Type B pancreatic cell (in vitro differentiated cells): ENCODE data around the gene AK4. TPM values are rescaled to one million over a fixed set of nuclear protein-coding genes. Genes with fewer than 3 reads are reported as not detected.
"Not testable (repeated sequence)": the region's sequence is repeated elsewhere in the genome, so short reads cannot be mapped to it uniquely, and the experiment has no call there.

Source experiments
- DNase-seq: peaks from one replicate; pipeline ENCODE4 v3.0.0; 2021; ENCODE audit warnings: mixed read lengths; ENCODE audit not compliant: unreplicated experiment; ENCODE audit errors: extremely low spot score
- H3K27ac Mint-ChIP-seq: 2 replicates; pipeline ENCODE4 v1.8.0; 2021; ENCODE audit warnings: mild to moderate bottlenecking, mixed read lengths
- H3K27me3 Mint-ChIP-seq: 2 replicates; pipeline ENCODE4 v1.8.0; 2021; ENCODE audit warnings: mixed read lengths
- H3K36me3 Mint-ChIP-seq: 2 replicates; pipeline ENCODE4 v1.8.0; 2021; ENCODE audit warnings: mixed read lengths
- H3K4me1 Mint-ChIP-seq: one replicate; pipeline ENCODE4 v1.8.0; 2021; ENCODE audit warnings: mixed read lengths; ENCODE audit not compliant: unreplicated experiment
- H3K4me3 Mint-ChIP-seq: 2 replicates; pipeline ENCODE4 v1.8.0; 2021; ENCODE audit warnings: mild to moderate bottlenecking, mixed read lengths
- H3K9me3 Mint-ChIP-seq: 2 replicates; pipeline ENCODE4 v1.8.0; 2021; ENCODE audit warnings: mixed read lengths
- CTCF ChIP-seq: fragments of 200-600 bp; sonication (generic); conservative IDR thresholded peaks from 2 replicates; pipeline ENCODE4 v1.5.0; 2021; ENCODE audit warnings: antibody characterized with exemption, mild to moderate bottlenecking
- total RNA-seq: library from RNA; stranded (reverse); gene quantifications from 2 replicates; pipeline ENCODE4 v1.2.1, GENCODE V29; 2021; ENCODE audit warnings: low replicate concordance

The AK4 gene
- total RNA-seq, 1 donor from 2014 or later = 35.2 TPM

DNA sequence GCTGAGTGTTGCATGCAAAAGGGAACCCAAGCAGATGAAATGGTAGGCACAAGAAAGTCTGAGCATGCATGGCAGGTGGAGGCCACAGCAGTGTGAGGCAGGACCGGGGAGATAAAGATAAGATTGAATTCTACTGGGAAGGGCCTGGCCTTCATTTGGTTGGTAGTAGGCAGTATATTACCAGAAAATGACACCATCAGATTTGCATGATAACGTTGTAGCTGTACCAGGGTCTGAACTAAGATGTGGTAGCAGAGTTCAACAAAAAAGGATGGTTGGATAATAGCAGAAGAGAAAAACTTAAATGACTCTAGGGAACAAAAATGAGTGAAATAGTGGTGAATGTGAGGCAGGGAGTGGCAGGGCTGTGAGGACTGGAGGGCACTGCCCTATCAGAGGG, 85.8 kb downstream of the AK4 start:
- Mint-ChIP-seq H3K27ac (no peak overlapping the region), H3K4me3 (no peak overlapping the region), H3K4me1 (peaks cover 8% of the 10 kb centered on the region), H3K9me3 (peaks cover 11% of the 10 kb centered on the region), H3K27me3 (no peaks in the 10 kb centered on the region), H3K36me3 (peaks cover 4% of the 10 kb centered on the region)
- DNase-seq = no peak
- TF ChIP-seq CTCF = no peak

DNA sequence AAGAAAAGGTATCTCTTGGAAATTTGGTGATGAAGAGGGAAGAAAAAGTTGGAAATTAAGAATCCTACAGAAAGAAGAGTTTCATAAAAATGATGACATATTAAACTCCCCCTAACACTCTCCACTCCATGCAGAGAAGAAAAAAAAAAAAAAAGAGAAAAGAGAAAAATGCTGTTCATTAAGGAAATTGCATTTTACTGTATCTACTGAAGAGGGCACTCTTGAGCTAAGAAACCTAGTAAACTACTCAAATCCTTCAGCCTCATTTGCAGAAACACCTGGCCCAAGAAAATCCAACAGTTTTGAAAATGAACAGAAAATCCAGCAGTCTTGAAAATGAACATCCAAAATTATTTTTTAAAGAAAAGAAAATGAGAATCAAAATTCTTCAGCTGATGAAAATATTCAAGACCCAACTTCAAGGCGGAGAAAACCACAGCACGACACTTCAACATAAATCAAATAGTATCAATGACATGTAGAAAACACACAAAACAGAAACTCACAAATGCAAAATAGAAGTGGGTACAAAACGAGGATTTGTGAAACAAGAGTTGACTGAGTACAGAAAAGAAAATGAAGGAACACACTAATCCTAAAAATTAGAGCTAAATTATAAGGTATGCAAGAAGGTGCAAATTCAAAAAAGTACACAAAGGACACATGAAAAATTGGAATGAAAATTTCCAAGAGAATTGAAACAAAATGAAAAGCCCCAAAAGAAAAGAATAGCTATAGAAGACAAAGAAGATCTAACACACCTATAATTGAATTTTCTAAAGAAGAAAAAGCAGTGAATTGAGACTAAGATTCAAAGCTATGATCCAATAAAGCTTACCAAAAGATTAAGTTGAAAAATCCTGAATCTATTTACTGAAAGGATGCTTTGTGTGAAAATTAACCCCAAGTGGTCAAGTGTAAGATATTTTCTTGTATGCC, 88.1 kb downstream of the AK4 start:
- Mint-ChIP-seq H3K9me3 (peaks cover 11% of the 10 kb centered on the region), H3K36me3 (no peaks in the 10 kb centered on the region), H3K4me1 (peaks cover 2% of the 10 kb centered on the region), H3K27ac (no peak overlapping the region), H3K27me3 (no peaks in the 10 kb centered on the region), H3K4me3 (no peak overlapping the region)
- DNase-seq = no peak
- TF ChIP-seq CTCF = peak; percentile 75

- not testable (repeated sequence) for DNase-seq, H3K36me3 Mint-ChIP-seq, H3K4me1 Mint-ChIP-seq, H3K4me3 Mint-ChIP-seq, H3K27ac Mint-ChIP-seq, H3K27me3 Mint-ChIP-seq
- peaks cover 11% of the 10 kb centered on the region for H3K9me3 Mint-ChIP-seq
Measured at GRCh38 chr1:65237088-65237487, 89.1 kb downstream of the AK4 start.

DNA sequence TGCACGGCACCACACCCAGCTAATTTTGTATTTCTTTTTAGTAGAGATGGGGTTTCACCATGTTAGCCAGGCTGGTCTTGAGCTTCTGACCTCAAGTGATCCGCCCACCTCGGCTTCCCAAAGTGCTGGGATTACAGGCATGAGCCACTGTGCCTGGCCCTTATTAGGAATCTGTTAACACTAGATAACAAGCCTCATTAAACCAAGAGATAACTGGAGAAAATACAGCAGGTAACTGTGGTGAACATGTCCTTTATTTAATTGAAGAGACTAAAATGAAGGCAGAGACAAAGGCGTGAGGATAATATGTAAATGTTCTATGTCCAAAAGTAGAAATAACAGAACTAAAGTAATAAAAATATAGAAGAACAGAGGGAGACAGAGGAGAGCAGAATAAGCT, 89.5 kb downstream of the AK4 start:
- peaks cover 11% of the 10 kb centered on the region for H3K9me3 Mint-ChIP-seq
- no peaks in the 10 kb centered on the region for H3K27me3 Mint-ChIP-seq
- H3K36me3 Mint-ChIP-seq = no peaks in the 10 kb centered on the region
- no peak for DNase-seq
- H3K27ac Mint-ChIP-seq = no peak overlapping the region
- no peaks in the 10 kb centered on the region for H3K4me1 Mint-ChIP-seq
- TF ChIP-seq CTCF = no peak
- H3K4me3 Mint-ChIP-seq = no peak overlapping the region

GRCh38 chr1:65238010-65238409, 90.0 kb downstream of the AK4 start:
- no peak overlapping the region for H3K27ac Mint-ChIP-seq
- H3K27me3 Mint-ChIP-seq = no peaks in the 10 kb centered on the region
- TF ChIP-seq CTCF = no peak
- no peak overlapping the region for H3K4me3 Mint-ChIP-seq
- no peaks in the 10 kb centered on the region for H3K4me1 Mint-ChIP-seq
- no peak for DNase-seq
- peaks cover 11% of the 10 kb centered on the region for H3K9me3 Mint-ChIP-seq
- H3K36me3 Mint-ChIP-seq = no peaks in the 10 kb centered on the region

GRCh38 chr1:65243491-65243890, 95.5 kb downstream of the AK4 start:
- Mint-ChIP-seq H3K27ac (no peak overlapping the region), H3K27me3 (no peaks in the 10 kb centered on the region), H3K36me3 (no peaks in the 10 kb centered on the region), H3K9me3 (no peaks in the 10 kb centered on the region), H3K4me3 (no peak overlapping the region), H3K4me1 (peaks cover 7% of the 10 kb centered on the region)
- TF ChIP-seq CTCF = no peak
- DNase-seq = no peak
